GM19467 (cell line): ENCODE measurements around the gene IFRD2.

Source experiments
- ATAC-seq: cut with Tn5 transposase; IDR thresholded peaks from one replicate; pipeline ENCODE4 v1.9.1; 2021; ENCODE audit warnings: mild to moderate bottlenecking, moderate library complexity; ENCODE audit not compliant: unreplicated experiment

IFRD2 gene

DNA sequence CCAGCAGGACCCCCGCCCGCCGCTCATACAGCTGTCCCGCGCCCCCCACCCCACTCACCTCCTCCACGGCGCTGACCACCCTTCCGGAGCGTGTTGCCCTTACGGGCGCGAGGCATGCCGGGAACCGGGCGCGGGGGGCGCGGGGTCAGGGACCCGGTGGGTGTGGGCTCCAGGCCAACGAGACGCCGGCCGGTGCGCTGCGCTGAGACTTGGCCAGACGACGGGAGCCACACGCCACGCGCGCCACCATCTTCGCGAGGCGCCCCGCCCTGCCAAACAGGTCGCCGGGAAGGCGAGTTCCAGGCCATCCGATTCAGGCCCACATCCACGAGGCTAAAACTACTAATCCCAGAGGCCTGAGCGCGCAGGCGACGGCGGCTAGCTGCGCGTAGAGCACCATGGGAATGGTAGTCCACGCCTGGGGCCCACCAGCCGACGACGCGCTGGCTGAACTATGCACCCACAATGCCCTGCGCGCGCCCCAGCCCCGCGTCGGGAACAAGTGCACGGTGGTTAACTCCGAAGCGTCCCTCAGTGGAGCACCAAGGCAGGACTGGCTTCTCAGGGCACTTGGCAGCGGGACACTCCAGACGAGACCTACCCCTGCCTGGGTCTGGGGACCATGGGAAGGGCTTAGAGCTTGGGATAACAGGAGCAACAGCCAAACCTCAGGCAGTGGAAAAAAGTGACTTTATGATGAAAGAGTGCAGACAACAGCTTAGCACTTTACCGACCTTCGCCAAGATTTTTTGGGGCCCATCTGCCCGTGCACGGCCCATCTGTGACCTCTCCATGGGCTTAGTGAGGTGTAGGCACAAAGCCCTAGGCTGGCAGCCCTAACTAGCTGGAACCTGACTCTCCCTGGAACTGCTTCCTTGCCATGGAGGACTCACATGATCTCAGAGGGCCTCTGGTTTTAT, at the start of gene IFRD2:
TSS of gene IFRD2 (minus strand) at position 271 of the 920 bp plus-strand sequence. CDS start at position 116, 155 bp downstream.
- peak; percentile 90 for ATAC-seq

- ATAC-seq, result no peak
These were observed 49.3 kb upstream of the IFRD2 start for GRCh38 chr3:50341537-50341936.

DNA sequence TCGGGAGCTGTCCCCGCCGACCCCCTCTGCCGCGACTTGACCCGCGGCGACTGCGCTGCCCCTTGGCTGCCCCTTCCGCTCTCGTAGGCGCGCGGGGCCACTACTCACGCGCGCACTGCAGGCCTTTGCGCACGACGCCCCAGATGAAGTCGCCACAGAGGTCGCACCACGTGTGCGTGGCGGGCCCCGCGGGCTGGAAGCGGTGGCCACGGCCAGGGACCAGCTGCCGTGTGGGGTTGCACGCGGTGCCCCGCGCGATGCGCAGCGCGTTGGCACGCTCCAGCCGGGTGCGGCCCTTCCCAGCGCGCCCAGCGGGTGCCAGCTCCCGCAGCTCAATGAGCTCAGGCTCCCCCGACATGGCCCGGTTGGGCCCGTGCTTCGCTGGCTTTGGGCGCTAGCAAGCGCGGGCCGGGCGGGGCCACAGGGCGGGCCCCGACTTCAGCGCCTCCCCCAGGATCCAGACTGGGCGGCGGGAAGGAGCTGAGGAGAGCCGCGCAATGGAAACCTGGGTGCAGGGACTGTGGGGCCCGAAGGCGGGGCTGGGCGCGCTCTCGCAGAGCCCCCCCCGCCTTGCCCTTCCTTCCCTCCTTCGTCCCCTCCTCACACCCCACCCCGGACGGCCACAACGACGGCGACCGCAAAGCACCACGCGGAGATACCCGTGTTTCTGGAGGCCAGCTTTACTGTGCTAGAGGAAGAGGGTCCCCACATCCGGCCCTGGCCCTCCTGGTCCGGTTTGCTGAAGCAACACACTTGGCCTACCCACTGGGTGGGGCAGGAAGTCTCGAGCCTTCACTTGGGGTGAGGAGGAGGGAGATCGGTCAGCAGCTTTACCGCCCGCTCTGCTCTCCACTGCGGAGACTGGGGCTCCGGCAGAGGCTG, 48.5 kb upstream of the IFRD2 start, which contains the start of gene RASSF1:
TSS of gene RASSF1 (minus strand) at position 389 of the 882 bp plus-strand sequence. CDS start at position 358, 31 bp downstream.
- no peak for ATAC-seq

GRCh38 chr3:50340147-50340447, 47.9 kb upstream of the IFRD2 start:
- no peak for ATAC-seq

- no peak for ATAC-seq
These were observed 47.4 kb upstream of the IFRD2 start for GRCh38 chr3:50339485-50340146.

- no peak for ATAC-seq
These were observed 46.7 kb upstream of the IFRD2 start for GRCh38 chr3:50338965-50339364.

DNA sequence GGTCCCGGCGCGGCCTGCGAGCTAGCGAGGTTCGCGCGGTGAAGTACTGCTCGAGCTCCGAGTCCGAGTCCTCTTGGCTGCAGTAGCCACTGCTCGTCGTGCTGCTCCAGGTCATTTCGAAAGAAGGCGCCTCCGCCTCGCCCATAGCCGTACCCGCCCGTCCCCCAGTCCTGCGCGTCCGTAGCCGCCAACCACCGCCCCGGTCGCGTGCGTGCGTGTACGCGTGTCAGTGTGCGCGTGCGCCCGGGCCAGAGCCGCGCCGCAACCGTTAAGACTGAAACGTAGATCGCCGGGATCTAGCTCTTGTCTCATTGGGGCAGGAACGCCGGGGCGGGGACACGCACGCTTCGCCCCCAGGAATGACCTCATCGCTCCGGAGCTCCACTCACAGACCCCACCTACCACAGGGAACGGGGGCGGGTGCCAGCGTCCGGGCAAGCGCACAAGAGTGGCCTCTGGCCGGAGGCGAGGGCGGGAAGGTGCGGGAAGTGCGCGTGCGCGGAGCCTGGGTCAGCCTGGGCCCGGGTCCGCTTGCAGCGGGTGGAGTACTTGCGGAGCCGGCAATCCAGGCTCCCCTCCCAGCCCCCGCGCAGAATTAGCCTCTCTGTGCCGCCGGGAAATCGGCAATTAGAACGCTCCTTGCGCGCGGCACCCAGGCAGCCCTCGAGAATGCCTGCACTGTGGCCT, 45.1 kb upstream of the IFRD2 start:
- ATAC-seq, result peak; percentile 68

DNA sequence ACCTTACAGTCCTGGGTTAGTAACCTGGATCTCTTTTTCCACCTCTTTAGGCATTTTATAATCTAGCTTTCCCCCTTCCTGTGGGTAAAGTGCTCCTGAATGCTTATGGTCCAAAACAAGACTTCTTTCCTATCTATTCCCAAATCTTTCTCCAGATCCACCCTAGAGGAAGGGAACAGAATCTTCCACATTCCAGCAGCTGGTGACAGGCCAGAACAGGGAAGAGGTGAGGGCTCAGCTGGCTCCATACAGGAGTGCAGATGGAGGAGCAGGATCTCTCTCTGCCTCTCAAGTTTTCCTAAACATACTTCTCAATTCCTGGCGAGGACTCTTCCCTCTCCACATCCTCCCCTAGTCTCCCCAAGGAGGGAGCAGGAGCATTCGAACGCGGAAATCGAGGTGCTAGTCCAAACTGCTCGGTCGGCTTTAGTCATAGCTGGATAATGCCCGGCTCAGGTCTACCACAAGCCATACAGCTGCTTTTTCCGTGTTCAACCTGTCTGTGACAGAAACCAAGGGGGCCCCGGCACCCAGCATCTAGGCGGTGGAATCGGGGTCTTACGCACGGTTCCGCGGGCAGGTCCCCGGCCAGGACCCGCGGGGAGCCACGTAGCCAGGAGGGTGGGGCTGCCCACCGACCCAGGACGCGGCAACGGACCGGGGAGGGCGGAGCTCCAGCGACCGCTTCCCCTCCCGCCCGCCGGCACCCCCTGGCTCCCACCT, 44.4 kb upstream of the IFRD2 start:
- ATAC-seq, result peak; percentile 32

- ATAC-seq, result no peak
These were observed 42.3 kb upstream of the IFRD2 start for GRCh38 chr3:50334339-50335075.

DNA sequence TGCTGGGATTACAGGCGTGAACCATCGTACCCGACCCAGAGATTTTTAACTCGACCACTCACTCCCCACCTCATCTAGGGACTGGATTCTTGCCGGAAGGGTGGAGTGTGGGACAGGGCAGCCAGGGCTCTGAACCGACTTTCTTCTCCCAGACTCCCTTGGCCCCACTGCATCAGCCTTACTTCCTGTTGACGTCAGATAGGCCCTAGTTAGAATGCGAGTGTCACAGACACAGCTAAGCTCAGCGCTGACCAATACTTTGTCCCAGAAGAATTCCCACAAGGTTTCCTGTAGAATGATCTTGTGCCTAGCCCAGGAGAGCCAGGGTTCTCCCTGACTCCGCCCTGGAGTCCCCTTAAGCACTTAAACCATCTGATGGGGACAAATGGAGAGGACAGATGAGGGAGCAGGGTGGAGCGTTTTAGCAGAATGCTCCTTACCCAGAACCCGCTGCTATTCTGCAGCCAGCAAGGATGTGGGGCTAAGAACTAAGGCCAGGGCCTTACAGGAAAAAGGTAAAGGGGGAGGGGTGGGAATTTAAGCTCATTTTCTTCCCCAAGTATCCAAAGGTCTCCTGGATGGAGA, 41.6 kb upstream of the IFRD2 start:
- ATAC-seq, result no peak

- no peak for ATAC-seq
These were observed 39.2 kb upstream of the IFRD2 start for GRCh38 chr3:50331364-50331907.

DNA sequence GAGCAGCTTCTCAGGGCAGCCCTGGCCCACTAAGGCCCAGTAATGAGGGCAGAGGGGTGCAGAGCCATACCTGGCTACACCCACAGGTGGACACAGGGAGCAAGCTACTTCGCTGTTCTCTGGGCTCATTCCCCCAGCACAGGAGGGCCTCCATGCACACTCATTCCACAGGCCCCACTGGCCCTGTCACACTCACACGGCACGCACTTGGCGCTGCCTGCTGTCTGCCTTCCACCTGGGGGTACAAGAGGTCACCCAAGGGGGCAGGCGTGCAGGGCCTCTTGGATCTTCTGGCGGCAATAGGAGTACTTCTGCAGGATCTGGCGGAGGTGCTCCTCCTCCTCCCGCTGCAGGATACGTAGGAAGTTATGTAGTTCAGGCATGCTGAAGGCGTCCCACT, 38.1 kb upstream of the IFRD2 start:
- no peak for ATAC-seq

GRCh38 chr3:50327943-50328691, 35.9 kb upstream of the IFRD2 start, which contains the start of gene TUSC2:
Gene TUSC2, minus strand, starts transcription at chr3:50328223. Its CDS starts 124 bp downstream, at chr3:50328099.
- peak; percentile 73 for ATAC-seq

GRCh38 chr3:50327129-50327528, 34.9 kb upstream of the IFRD2 start:
- no peak for ATAC-seq

DNA sequence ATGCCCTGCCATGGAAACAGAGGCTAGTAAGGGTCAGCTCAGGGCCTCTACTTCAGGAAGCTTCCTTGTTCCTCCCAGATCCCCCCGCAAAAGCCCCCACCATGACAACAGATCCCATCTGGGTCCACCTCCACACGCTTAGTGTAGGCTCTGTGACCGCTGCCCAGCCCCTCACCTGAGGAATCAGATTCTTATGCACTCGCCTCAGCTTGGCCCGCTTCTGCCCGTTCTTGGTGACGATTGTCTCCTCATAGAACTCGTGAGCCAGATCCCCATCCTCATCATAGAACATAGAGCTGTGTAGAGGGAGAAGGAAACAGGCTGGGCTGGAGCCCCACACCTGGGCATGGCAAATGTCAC, 33.9 kb upstream of the IFRD2 start:
- ATAC-seq, result no peak

- no peak for ATAC-seq
These were observed 33.4 kb upstream of the IFRD2 start for GRCh38 chr3:50325497-50326181.

DNA sequence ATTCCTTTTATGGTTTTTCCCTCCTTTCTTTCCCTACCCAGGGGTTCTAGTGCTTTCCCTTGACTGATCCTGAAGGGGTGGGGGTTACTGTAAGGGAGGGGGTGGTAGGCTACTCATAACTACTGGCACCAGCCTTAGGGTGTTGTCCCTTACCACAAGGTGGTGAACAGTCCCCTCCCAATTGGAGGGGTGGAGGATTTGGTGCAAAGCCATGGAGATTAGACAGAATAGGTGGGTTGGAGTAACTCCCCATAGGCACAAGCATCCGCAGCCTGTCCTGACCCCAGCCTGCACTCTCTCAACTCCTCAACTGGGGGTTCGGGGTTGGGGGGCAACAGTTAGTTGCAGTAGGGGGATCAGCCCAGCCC, 32.9 kb upstream of the IFRD2 start:
- ATAC-seq, result no peak
